Activated CD4-positive, alpha-beta T cell treated with anti-CD3 and anti-CD28 coated beads, Interleukin-2, amount 50 U/mL, for 24 hours (primary cell): ENCODE data around the gene GFPT2.

Source experiments
- DNase-seq, 2 donors: peaks; one replicate each; pipeline ENCODE4 v3.0.0-alpha.2; 2020; ENCODE audit warnings: low read depth in 1 of 2, low spot score in 1 of 2

Gene GFPT2

GRCh38 chr5:180378438-180379344 is 25.6 kb upstream of the GFPT2 start:
- DNase-seq, result no peak

DNA sequence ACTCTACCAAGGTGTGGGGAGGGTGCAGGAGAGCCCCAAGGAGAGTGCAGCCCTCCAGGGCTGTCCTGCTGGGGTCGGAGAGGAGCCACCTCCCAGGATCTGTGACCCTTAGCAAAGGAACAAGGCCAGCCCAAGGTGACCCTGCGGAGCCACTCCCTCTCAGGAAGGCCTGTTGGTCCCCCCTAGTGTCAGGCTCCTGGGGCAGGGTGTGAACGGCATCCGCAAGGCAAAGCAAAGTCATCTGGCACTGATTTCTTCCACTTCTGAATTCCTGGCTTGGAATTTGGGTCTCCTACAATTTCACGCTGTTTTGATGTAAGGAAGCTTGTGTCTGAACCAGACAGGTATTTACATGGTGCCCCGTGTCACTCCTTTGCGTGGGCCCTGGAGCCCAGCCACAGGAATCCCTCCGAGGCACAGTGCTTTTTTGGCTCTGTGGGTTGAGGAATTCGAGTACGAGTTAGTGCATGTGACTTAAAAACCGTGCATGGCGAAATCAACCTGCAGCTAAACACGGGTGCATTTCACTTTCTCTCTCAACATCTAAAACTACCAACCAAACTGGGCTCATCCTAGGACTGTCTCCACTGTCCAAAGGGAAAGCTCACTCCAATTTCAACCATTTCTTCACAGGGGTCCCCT is 24.5 kb upstream of the GFPT2 start:
- DNase-seq, result no peak

- DNase-seq, result no peak
Observed at GRCh38 chr5:180376511-180376910, 23.4 kb upstream of the GFPT2 start.

DNA sequence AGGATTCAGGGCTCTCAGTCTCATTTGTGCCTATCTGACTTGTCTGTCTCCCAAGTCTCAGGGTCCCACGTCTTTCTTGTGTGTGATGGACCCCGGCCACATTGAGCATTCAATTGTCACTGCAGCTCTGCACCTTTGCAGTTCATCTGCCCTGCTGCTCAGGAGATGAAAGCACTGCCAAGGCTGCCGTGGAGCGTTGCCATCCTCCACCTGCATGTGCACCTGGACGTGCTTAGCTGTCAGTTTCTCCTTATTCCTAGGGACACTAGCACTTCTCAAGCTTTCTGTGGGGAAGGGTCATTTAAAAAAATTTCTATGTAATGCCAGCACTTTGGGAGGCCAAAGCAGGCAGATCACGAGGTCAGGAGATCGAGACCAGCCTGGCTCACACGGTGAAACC is 22.8 kb upstream of the GFPT2 start:
- no peak for DNase-seq

DNA sequence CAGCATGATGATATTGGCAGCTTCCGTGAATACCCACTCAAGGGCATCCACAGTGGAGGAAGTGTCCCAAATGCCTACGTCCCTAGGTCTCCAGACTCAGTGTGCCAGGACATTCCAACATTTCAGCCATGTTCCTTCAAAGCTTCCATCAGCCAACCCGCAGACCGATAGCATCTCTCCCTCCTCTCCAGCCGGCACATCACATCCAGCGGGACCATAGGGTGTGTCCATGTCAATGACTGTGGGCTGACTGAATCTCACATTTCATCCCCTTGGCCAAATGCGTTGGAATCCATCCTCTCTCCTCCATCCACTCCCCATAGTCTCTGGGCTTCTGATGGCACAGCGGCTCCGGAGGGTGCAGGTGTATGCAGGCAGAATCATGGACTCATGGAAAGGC is 22.2 kb upstream of the GFPT2 start:
- DNase-seq, result no peak

DNA sequence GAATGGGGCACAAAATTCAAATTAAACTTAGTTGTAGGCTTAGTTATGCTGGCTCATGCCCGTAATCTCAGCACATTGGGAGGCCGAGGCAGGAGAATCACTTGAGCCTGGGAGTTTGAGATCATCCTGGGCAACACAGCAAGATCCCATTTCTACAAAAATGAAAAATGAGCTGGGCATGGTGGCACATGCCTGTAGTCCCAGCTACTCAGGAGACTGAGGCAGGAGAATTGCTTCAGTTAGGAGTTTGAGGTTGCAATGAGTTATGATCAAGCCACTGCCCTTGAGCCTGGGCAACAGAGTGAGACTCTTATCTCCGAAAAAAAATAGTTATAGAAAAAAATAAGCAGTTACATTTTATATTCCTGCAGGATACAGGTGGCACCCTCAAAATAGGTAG is 20.7 kb upstream of the GFPT2 start:
- DNase-seq, result no peak

DNA sequence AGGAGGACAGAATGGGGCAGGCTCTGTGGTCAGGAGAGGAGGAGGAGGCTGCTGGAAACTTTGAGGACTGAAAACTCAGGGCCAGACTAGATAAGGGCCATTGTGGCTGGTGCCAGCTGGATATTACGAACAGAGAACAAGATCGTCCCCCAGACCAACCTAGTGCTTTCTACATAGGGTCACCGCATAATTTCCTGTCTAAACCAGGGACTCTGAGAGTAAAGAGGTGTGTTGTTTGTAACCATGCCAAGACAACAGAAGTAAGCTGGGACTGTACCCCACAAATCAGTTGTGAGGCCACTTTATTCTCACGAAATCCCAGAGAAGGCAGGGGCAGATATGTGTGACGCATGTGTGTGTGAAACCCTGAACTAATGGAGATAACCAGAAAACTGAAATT is 20.3 kb upstream of the GFPT2 start:
- DNase-seq, result no peak

GRCh38 chr5:180371949-180372348 is 18.8 kb upstream of the GFPT2 start:
- DNase-seq, result no peak

GRCh38 chr5:180370861-180371641 is 17.9 kb upstream of the GFPT2 start:
- no peak for DNase-seq

- no peak for DNase-seq
Observed at GRCh38 chr5:180367991-180368390, 14.9 kb upstream of the GFPT2 start.

GRCh38 chr5:180367300-180367699 is 14.2 kb upstream of the GFPT2 start:
- DNase-seq, result no peak

- DNase-seq, result no peak
Observed at GRCh38 chr5:180366326-180366725, 13.2 kb upstream of the GFPT2 start.

DNA sequence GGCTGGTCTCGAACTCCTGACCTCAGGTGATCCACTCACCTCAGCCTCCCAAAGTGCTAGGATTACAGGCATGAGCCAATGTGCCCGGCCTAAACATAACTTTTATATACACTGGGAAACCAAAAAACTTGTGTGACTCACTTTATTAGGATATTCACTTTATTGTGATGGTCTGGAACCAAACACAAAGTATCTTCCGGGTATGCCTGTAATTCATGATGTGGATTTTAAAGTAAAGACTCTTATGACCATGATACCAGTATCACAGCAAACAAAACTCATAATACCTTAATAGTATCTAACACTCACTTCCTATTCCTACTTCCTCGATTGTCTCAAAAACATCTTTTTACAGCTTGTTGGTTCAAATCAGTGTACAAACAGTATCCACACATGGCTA is 12.7 kb upstream of the GFPT2 start:
- no peak for DNase-seq

- no peak for DNase-seq
Observed at GRCh38 chr5:180364306-180364856, 11.2 kb upstream of the GFPT2 start.

- no peak for DNase-seq
Observed at GRCh38 chr5:180360078-180360957, 7.2 kb upstream of the GFPT2 start.

DNA sequence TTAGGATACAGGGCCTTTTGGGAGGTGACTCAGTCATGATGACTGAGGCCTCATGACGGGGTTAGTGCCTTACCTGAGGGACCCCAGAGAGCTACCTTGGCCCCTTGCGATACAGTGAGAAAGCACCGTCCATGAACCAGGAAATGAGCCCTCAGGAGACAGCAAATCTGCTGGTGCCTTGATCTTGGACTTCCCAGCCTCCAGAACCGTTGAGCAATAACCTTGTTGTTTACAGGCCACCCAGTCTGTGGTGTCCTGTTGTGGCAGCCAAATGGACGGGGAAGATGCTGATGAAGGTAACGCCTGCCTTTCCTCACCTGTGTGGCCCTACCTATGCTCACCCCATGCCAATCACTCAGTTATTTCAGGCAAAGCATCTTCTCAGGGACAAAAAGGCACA is 5.6 kb upstream of the GFPT2 start:
- DNase-seq, result no peak

- no peak for DNase-seq
Observed at GRCh38 chr5:180358179-180358578, 5.0 kb upstream of the GFPT2 start.

DNA sequence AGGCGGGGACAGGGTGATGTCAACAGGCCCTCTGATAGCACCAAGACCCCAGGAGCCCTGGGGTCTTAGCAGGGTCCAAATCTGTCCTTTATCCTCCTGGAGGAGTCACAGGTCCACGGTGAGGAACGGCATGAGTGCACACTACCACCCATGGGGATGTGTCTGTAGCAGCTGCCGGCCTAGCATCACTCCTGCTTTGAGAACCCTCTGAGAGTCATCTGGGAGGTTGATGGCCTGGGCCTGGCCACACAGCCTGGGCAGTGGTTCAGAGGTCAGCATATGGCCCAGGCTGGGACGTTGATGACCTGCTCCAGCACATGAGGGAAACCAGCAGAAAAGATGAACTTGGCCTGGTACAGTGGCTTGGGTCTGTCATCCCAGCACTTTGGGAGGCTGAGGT is 1.8 kb upstream of the GFPT2 start:
- no peak for DNase-seq

DNA sequence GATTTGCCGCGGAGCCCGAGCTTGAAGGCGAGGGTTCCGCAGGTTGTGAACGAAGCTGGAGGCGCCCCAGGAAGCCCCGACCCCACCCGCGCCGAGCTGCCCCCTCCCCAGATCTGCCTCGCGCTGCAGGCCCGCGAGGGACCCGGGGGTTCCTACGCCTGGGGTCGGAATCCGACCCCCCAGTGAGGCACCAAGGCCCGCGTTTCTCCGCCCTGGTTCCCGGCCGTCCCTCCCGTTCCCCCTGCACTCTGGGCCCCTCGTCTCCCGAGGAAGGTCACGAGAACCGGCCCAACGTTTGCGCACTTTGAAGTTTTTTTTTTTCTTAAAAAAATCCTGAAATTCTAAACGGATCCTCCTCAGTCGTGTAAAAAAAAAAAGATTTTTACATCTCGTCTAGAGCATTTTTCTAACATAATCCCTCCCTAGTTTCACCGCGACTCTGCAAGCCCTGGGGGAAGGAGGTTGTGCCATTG is 880 bp upstream of the GFPT2 start:
- DNase-seq, result no peak
